ENCODE measurements around the gene KAZN. TPM values are rescaled to one million over a fixed set of nuclear protein-coding genes. Genes with fewer than 3 reads are reported as not detected.

KAZN gene
- polyA plus RNA-seq, 1 of the 3 experiments (the other 2 are of a cell fraction): 6.8 TPM

- no peak overlapping the region for H2AFZ ChIP-seq (ENCODE audit: low read depth)
- no peaks in the 10 kb centered on the region for H4K20me1 ChIP-seq (ENCODE audit: insufficient read depth)
- no peaks in the 10 kb centered on the region for H3K36me3 ChIP-seq (replicated peaks in 1 of 2; ENCODE audit: control insufficient read depth in 1 of 2, insufficient read depth in 2 of 2, low read length in 1 of 2)
- H3K4me2 ChIP-seq: no peak overlapping the region
- no peak for TF ChIP-seq EP300 (IDR thresholded peaks at IDR 0.05; ENCODE audit: borderline replicate concordance in 1 of 2, low read depth in 1 of 2, low read length in 1 of 2)
- TF ChIP-seq MXI1 (IDR thresholded peaks at IDR 0.05; ENCODE audit: low read depth, low read length): no peak
- no peak for TF ChIP-seq RAD21 (IDR thresholded peaks at IDR 0.05; ENCODE audit: low read length)
- TF ChIP-seq, protein P1, sequence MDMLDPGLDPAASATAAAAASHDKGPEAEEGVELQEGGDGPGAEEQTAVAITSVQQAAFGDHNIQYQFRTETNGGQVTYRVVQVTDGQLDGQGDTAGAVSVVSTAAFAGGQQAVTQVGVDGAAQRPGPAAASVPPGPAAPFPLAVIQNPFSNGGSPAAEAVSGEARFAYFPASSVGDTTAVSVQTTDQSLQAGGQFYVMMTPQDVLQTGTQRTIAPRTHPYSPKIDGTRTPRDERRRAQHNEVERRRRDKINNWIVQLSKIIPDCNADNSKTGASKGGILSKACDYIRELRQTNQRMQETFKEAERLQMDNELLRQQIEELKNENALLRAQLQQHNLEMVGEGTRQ (IDR thresholded peaks at IDR 0.05; ENCODE audit: borderline replicate concordance, low read depth, low read length): no peak
- no peak for TF ChIP-seq MEF2A (IDR thresholded peaks at IDR 0.05; ENCODE audit: borderline replicate concordance, low read depth)
- TF ChIP-seq POLR2AphosphoS5 (IDR thresholded peaks at IDR 0.05; ENCODE audit: low read depth, low read length): no peak
- TF ChIP-seq NRF1 (IDR thresholded peaks at IDR 0.05; ENCODE audit: low read depth, low read length): no peak
- TF ChIP-seq FOXM1 (IDR thresholded peaks at IDR 0.05; ENCODE audit: low read depth): no peak
- no peak for TF ChIP-seq RXRA (IDR thresholded peaks at IDR 0.05; ENCODE audit: borderline replicate concordance, low read depth)
- no peak for TF ChIP-seq REST (IDR thresholded peaks at IDR 0.05; ENCODE audit: low read depth, low read length)
- TF ChIP-seq EZH2phosphoT487 (IDR thresholded peaks at IDR 0.05; ENCODE audit: borderline replicate concordance, low read depth): no peak
- ChIA-PET CTCF (interaction anchor here (1.1 to 3.1 kb wide), 2 partner anchors 9 to 174 kb away, joined by 3 to 12 read pairs; no protein-coding TSS in a partner anchor), POLR2A (no interaction called here)
- DNase-seq: no peak
- WGBS (ENCODE audit: low lambda C conversion rate): 19% methylated on average over 5 of the region's 5 CpGs
- no peak overlapping the region for H3K4me3 ChIP-seq (ENCODE audit: low read depth in 2 of 2, low read length in 1 of 2)
- H3K79me2 ChIP-seq (ENCODE audit: insufficient read depth): no peaks in the 10 kb centered on the region
- H3F3A ChIP-seq (replicated peaks; ENCODE audit: insufficient read depth): no peaks in the 10 kb centered on the region
- H3K9me3 ChIP-seq: no peaks in the 10 kb centered on the region
- H3K9ac ChIP-seq: no peak overlapping the region
- H3K27me3 ChIP-seq (ENCODE audit: insufficient read depth): no peaks in the 10 kb centered on the region
- no peak overlapping the region for H3K27ac ChIP-seq (ENCODE audit: low read depth in 2 of 2, low read length in 1 of 2)
- H3K9me2 ChIP-seq: no peaks in the 10 kb centered on the region
- H3K4me1 ChIP-seq (ENCODE audit: control insufficient read depth in 1 of 2, insufficient read depth in 2 of 2, low read depth in 1 of 2, low read length in 1 of 2): peaks cover 0 to 5% of the 10 kb centered on the region in 2 experiments; a peak in 1 of 4 replicates
Measured at GRCh38 chr1:14853518-14853917, 255.0 kb downstream of the KAZN start.

DNA sequence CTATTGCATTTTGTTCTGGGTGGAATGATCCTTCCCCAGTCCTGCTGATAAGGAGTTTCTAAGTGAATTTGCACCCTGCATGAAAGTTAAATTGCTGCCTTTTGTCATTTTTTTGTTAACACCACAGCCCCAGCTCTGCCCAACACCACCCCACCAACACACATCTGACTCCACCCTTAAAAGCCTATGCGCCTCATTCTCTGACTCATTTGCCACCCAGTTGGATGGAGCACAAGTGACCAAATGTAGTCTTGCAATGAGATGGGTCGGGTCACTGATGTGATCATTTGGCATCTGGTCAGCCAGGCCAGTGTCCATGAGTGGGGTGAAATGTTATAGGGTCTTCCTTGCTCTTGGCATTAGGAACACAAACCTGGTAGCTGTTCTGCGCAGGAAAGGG, 256.8 kb downstream of the KAZN start:
- H3K79me2 ChIP-seq (ENCODE audit: insufficient read depth): no peaks in the 10 kb centered on the region
- H3K9me3 ChIP-seq: no peaks in the 10 kb centered on the region
- H3K27me3 ChIP-seq (ENCODE audit: insufficient read depth): no peaks in the 10 kb centered on the region
- H3K27ac ChIP-seq (ENCODE audit: low read depth in 2 of 2, low read length in 1 of 2): no peak overlapping the region
- H3K4me3 ChIP-seq (ENCODE audit: low read depth in 2 of 2, low read length in 1 of 2): no peak overlapping the region
- WGBS (ENCODE audit: low lambda C conversion rate): 49% methylated on average over 3 of the region's 3 CpGs
- no peaks in the 10 kb centered on the region for H3K9me2 ChIP-seq
- ChIA-PET CTCF (interaction anchor here (1.5 to 1.6 kb wide), 2 partner anchors 17 to 192 kb away, joined by 3 read pairs; no protein-coding TSS in a partner anchor), POLR2A (no interaction called here)
- no peaks in the 10 kb centered on the region for H3K36me3 ChIP-seq (replicated peaks in 1 of 2; ENCODE audit: control insufficient read depth in 1 of 2, insufficient read depth in 2 of 2, low read length in 1 of 2)
- H3K4me2 ChIP-seq: no peak overlapping the region
- peaks cover 0 to 5% of the 10 kb centered on the region in 2 experiments; a peak in 1 of 4 replicates for H3K4me1 ChIP-seq (ENCODE audit: control insufficient read depth in 1 of 2, insufficient read depth in 2 of 2, low read depth in 1 of 2, low read length in 1 of 2)
- TF ChIP-seq TCF12 (IDR thresholded peaks at IDR 0.05) (no peak), CTCF (IDR thresholded peaks at IDR 0.05) (no peak)
- DNase-seq: no peak
- H2AFZ ChIP-seq (ENCODE audit: low read depth): no peak overlapping the region
- no peaks in the 10 kb centered on the region for H4K20me1 ChIP-seq (ENCODE audit: insufficient read depth)
- no peak overlapping the region for H3K9ac ChIP-seq
- H3F3A ChIP-seq (replicated peaks; ENCODE audit: insufficient read depth): no peaks in the 10 kb centered on the region
